KBM-7 (cell line): ENCODE results near the gene SERPINB1.
"Not testable (repeated sequence)": the region's sequence is repeated elsewhere in the genome, so short reads cannot be mapped to it uniquely, and the experiment has no call there.

Experiments used
- DNase-seq: peaks from one replicate; pipeline ENCODE4 v3.0.0-alpha.2; 2015
- in situ Hi-C: fragments of 300-500 bp; cut with MboI; formaldehyde crosslinking; loops from 2 replicates; pipeline ENCODE4 v1.14.3; 2020; ENCODE audit warnings: low sequenced_read_pairs, low pct_unique_long_range_greater_than_20kb, mixed read lengths

The SERPINB1 gene

GRCh38 chr6:2841264-2842138, at the start of gene SERPINB1:
Gene SERPINB1 (minus strand): TSS chr6:2841863. CDS start chr6:2840586, 1,277 bp downstream.
- peak; percentile 93 for DNase-seq
- in situ Hi-C loops: loop anchor here (10.0 kb wide), 1 partner anchor 93 kb away; no protein-coding TSS in a partner anchor

GRCh38 chr6:2890976-2891767, 49.5 kb upstream of the SERPINB1 start:
- no peak for DNase-seq
- in situ Hi-C loops: no loop called here

GRCh38 chr6:2885967-2886735, 44.5 kb upstream of the SERPINB1 start:
- no peak for DNase-seq
- in situ Hi-C loops: no loop called here

- peak; percentile 34 for DNase-seq
- in situ Hi-C loops: no loop called here
Measured at GRCh38 chr6:2884804-2885203, 43.1 kb upstream of the SERPINB1 start.

- DNase-seq: no peak
- in situ Hi-C loops: no loop called here
Measured at GRCh38 chr6:2883673-2884072, 42.0 kb upstream of the SERPINB1 start.

GRCh38 chr6:2881423-2881822, 39.8 kb upstream of the SERPINB1 start:
- in situ Hi-C loops: no loop called here
- peak; percentile 47 for DNase-seq

GRCh38 chr6:2880156-2880555, 38.5 kb upstream of the SERPINB1 start:
- DNase-seq, in situ Hi-C loops: not testable (repeated sequence)

GRCh38 chr6:2877960-2878359, 36.3 kb upstream of the SERPINB1 start:
- in situ Hi-C loops: no loop called here
- no peak for DNase-seq

- no peak for DNase-seq
- in situ Hi-C loops: no loop called here
Measured at GRCh38 chr6:2877057-2877882, 35.6 kb upstream of the SERPINB1 start.

- DNase-seq: no peak
- in situ Hi-C loops: no loop called here
Measured at GRCh38 chr6:2876210-2877056, 34.8 kb upstream of the SERPINB1 start.

- DNase-seq: no peak
- in situ Hi-C loops: no loop called here
Measured at GRCh38 chr6:2875359-2876191, 33.9 kb upstream of the SERPINB1 start.

- DNase-seq: no peak
- in situ Hi-C loops: no loop called here
Measured at GRCh38 chr6:2873643-2874042, 32.0 kb upstream of the SERPINB1 start.

GRCh38 chr6:2872423-2873358, 31.0 kb upstream of the SERPINB1 start:
- no peak for DNase-seq

GRCh38 chr6:2871953-2872352, 30.3 kb upstream of the SERPINB1 start:
- DNase-seq: no peak
- in situ Hi-C loops: no loop called here

More at GRCh38 chr6:2872423-2873358, 31.0 kb upstream of the SERPINB1 start:
- in situ Hi-C loops: no loop called here

- no peak for DNase-seq
Measured at GRCh38 chr6:2871102-2871501, 29.4 kb upstream of the SERPINB1 start.

More at GRCh38 chr6:2871102-2871501, 29.4 kb upstream of the SERPINB1 start:
- in situ Hi-C loops: no loop called here
